Subcutaneous abdominal adipose tissue (tissue), 5 donors: ENCODE measurements around the gene IL6.
A peak's percentile ranks its signal among the peaks of the same experiment; 100 is the strongest.

Source experiments
- H3K27ac ChIP-seq: one replicate; pipeline ENCODE4 v1.7.0; 2013; ENCODE audit warnings: low read depth, mild to moderate bottlenecking, inconsistent platforms, low read length, moderate library complexity
- H3K27me3 ChIP-seq, 5 donors: one replicate each; pipeline ENCODE4 v1.7.0; 2013; ENCODE audit warnings: low read length in 5 of 5, inconsistent platforms in 1 of 5; ENCODE audit not compliant: control insufficient read depth in 5 of 5, insufficient read depth in 4 of 5
- H3K36me3 ChIP-seq, 5 donors: one replicate each; pipeline ENCODE4 v1.7.0; 2013; ENCODE audit warnings: low read length in 5 of 5; ENCODE audit not compliant: control insufficient read depth in 5 of 5, insufficient read depth in 5 of 5
- H3K4me1 ChIP-seq, 5 donors: one replicate each; pipeline ENCODE4 v1.7.0; 2013; ENCODE audit warnings: low read length in 5 of 5, mild to moderate bottlenecking in 3 of 5, moderate library complexity in 1 of 5; ENCODE audit not compliant: control insufficient read depth in 5 of 5, insufficient read depth in 5 of 5
- H3K4me3 ChIP-seq, 5 donors: one replicate each; pipeline ENCODE4 v1.7.0; 2013; ENCODE audit warnings: low read length in 5 of 5, low read depth in 1 of 5
- H3K9ac ChIP-seq, 5 donors: one replicate each; pipeline ENCODE4 v1.7.0; 2013; ENCODE audit warnings: low read length in 5 of 5, mild to moderate bottlenecking in 4 of 5, moderate library complexity in 3 of 5
- H3K9me3 ChIP-seq, 5 donors: one replicate each; pipeline ENCODE4 v1.7.0; 2013; ENCODE audit warnings: low read length in 5 of 5; ENCODE audit not compliant: control insufficient read depth in 5 of 5
- donor health status: healthy.
- donor health status: healthy.
- donor health status: healthy.
- donor health status: healthy.
- donor health status: healthy.

IL6 gene

DNA sequence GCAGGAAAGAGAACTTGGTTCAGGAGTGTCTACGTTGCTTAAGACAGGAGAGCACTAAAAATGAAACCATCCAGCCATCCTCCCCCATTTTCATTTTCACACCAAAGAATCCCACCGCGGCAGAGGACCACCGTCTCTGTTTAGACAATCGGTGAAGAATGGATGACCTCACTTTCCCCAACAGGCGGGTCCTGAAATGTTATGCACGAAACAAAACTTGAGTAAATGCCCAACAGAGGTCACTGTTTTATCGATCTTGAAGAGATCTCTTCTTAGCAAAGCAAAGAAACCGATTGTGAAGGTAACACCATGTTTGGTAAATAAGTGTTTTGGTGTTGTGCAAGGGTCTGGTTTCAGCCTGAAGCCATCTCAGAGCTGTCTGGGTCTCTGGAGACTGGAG is 1.4 kb upstream of the IL6 start:
- H3K4me3 ChIP-seq: peak overlapping the region in 1 of 5 donors; percentile 64
- no peaks in the 10 kb centered on the region for H3K27me3 ChIP-seq
- no peaks in the 10 kb centered on the region for H3K9me3 ChIP-seq
- peaks cover 17 to 64% (median 56%) of the 10 kb centered on the region in 5 donors for H3K4me1 ChIP-seq
- H3K9ac ChIP-seq: peak overlapping the region in 1 of 5 donors; percentile 0
- H3K36me3 ChIP-seq: peaks cover 0 to 3% (median 0%) of the 10 kb centered on the region in 5 donors
- no peak overlapping the region for H3K27ac ChIP-seq

DNA sequence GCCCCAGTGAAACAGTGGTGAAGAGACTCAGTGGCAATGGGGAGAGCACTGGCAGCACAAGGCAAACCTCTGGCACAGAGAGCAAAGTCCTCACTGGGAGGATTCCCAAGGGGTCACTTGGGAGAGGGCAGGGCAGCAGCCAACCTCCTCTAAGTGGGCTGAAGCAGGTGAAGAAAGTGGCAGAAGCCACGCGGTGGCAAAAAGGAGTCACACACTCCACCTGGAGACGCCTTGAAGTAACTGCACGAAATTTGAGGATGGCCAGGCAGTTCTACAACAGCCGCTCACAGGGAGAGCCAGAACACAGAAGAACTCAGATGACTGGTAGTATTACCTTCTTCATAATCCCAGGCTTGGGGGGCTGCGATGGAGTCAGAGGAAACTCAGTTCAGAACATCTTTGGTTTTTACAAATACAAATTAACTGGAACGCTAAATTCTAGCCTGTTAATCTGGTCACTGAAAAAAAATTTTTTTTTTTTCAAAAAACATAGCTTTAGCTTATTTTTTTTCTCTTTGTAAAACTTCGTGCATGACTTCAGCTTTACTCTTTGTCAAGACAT is 574 bp upstream of the IL6 start:
- Histone ChIP-seq H3K9me3 (no peaks in the 10 kb centered on the region), H3K4me3 (peak overlapping the region in 4 of 5 donors; percentile 23 to 69 (median 54)), H3K27me3 (no peaks in the 10 kb centered on the region), H3K4me1 (peaks cover 13 to 63% (median 53%) of the 10 kb centered on the region in 5 donors), H3K27ac (peak overlapping the region; percentile 68), H3K9ac (peak overlapping the region in 3 of 5 donors; percentile 0 to 56 (median 16)), H3K36me3 (peaks cover 0 to 3% (median 0%) of the 10 kb centered on the region in 5 donors)

DNA sequence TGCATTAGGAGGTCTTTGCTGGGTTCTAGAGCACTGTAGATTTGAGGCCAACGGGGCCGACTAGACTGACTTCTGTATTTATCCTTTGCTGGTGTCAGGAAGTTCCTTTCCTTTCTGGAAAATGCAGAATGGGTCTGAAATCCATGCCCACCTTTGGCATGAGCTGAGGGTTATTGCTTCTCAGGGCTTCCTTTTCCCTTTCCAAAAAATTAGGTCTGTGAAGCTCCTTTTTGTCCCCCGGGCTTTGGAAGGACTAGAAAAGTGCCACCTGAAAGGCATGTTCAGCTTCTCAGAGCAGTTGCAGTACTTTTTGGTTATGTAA is 675 bp downstream of the IL6 start:
- H3K4me3 ChIP-seq: peak overlapping the region; percentile 45 to 69 (median 63)
- H3K36me3 ChIP-seq: peaks cover 0 to 3% (median 0%) of the 10 kb centered on the region in 5 donors
- peaks cover 11 to 52% (median 42%) of the 10 kb centered on the region in 5 donors for H3K4me1 ChIP-seq
- H3K27ac ChIP-seq: peak overlapping the region; percentile 70
- H3K9ac ChIP-seq: peak overlapping the region in 4 of 5 donors; percentile 18 to 78 (median 62)
- no peaks in the 10 kb centered on the region for H3K9me3 ChIP-seq
- no peaks in the 10 kb centered on the region for H3K27me3 ChIP-seq

DNA sequence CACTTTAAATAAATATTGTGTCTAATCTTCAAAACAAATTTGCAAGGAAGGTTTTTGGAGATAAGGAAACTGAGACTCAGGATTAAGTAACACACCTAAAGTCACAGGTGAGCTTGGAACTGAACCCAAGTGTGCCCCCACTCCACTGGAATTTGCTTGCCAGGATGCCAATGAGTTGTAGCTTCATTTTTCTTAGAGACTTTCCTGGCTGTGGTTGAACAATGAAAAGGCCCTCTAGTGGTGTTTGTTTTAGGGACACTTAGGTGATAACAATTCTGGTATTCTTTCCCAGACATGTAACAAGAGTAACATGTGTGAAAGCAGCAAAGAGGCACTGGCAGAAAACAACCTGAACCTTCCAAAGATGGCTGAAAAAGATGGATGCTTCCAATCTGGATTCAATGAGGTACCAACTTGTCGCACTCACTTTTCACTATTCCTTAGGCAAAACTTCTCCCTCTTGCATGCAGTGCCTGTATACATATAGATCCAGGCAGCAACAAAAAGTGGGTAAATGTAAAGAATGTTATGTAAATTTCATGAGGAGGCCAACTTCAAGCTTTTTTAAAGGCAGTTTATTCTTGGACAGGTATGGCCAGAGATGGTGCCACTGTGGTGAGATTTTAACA is 1.5 kb downstream of the IL6 start:
- Histone ChIP-seq H3K4me1 (peaks cover 9 to 43% (median 34%) of the 10 kb centered on the region in 5 donors), H3K27me3 (no peaks in the 10 kb centered on the region), H3K36me3 (peaks cover 0 to 3% (median 0%) of the 10 kb centered on the region in 5 donors), H3K9me3 (no peaks in the 10 kb centered on the region), H3K9ac (peak overlapping the region in 1 of 5 donors; percentile 18), H3K4me3 (peak overlapping the region in 4 of 5 donors; percentile 8 to 69 (median 54)), H3K27ac (no peak overlapping the region)

DNA sequence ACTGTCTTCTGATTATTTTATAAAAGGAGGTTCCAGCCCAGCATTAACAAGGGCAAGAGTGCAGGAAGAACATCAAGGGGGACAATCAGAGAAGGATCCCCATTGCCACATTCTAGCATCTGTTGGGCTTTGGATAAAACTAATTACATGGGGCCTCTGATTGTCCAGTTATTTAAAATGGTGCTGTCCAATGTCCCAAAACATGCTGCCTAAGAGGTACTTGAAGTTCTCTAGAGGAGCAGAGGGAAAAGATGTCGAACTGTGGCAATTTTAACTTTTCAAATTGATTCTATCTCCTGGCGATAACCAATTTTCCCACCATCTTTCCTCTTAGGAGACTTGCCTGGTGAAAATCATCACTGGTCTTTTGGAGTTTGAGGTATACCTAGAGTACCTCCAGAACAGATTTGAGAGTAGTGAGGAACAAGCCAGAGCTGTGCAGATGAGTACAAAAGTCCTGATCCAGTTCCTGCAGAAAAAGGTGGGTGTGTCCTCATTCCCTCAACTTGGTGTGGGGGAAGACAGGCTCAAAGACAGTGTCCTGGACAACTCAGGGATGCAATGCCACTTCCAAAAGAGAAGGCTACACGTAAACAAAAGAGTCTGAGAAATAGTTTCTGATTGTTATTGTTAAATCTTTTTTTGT is 2.3 kb downstream of the IL6 start:
- Histone ChIP-seq H3K27ac (no peak overlapping the region), H3K9ac (no peak overlapping the region), H3K4me3 (peak overlapping the region in 1 of 5 donors; percentile 45), H3K27me3 (no peaks in the 10 kb centered on the region), H3K9me3 (no peaks in the 10 kb centered on the region), H3K36me3 (peaks cover 0 to 3% (median 0%) of the 10 kb centered on the region in 5 donors), H3K4me1 (peaks cover 5 to 35% (median 30%) of the 10 kb centered on the region in 5 donors)

DNA sequence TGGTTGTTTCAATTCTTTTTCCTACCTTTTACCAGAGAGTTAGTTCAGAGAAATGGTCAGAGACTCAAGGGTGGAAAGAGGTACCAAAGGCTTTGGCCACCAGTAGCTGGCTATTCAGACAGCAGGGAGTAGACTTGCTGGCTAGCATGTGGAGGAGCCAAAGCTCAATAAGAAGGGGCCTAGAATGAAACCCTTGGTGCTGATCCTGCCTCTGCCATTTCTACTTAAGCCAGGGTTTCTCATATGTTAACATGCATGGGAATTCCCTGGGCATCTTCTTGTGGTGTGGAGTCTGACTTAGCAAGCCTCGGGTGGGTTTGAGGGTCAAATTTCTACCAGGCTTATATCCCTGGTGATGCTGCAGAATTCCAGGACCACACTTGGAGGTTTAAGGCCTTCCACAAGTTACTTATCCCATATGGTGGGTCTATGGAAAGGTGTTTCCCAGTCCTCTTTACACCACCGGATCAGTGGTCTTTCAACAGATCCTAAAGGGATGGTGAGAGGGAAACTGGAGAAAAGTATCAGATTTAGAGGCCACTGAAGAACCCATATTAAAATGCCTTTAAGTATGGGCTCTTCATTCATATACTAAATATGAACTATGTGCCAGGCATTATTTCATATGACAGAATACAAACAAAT is 3.2 kb downstream of the IL6 start:
- Histone ChIP-seq H3K9me3 (no peaks in the 10 kb centered on the region), H3K27ac (no peak overlapping the region), H3K4me3 (no peak overlapping the region), H3K27me3 (no peaks in the 10 kb centered on the region), H3K9ac (no peak overlapping the region), H3K36me3 (peaks cover 0 to 3% (median 0%) of the 10 kb centered on the region in 5 donors), H3K4me1 (peaks cover 5 to 33% (median 27%) of the 10 kb centered on the region in 5 donors)

DNA sequence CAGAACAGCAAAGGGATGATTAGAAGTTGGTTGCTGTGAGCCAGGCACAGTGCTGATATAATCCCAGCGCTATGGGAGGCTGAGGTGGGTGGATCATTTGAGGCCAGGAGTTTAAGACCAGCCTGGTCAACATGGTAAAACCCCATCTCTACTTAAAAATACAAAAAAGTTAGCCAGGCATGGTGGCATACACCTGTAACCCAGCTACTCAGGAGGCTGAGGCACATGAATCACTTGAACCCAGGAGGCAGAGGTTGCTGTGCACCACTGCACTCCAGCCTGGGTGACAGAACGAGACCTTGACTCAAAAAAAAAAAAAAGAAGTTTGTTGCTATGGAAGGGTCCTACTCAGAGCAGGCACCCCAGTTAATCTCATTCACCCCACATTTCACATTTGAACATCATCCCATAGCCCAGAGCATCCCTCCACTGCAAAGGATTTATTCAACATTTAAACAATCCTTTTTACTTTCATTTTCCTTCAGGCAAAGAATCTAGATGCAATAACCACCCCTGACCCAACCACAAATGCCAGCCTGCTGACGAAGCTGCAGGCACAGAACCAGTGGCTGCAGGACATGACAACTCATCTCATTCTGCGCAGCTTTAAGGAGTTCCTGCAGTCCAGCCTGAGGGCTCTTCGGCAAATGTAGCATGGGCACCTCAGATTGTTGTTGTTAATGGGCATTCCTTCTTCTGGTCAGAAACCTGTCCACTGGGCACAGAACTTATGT is 4.1 kb downstream of the IL6 start:
- Histone ChIP-seq H3K4me1 (peaks cover 4 to 24% (median 22%) of the 10 kb centered on the region in 5 donors), H3K9ac (no peak overlapping the region), H3K27ac (no peak overlapping the region), H3K36me3 (peaks cover 0 to 3% (median 0%) of the 10 kb centered on the region in 5 donors), H3K27me3 (no peaks in the 10 kb centered on the region), H3K4me3 (peak overlapping the region in 1 of 5 donors; percentile 31), H3K9me3 (no peaks in the 10 kb centered on the region)

DNA sequence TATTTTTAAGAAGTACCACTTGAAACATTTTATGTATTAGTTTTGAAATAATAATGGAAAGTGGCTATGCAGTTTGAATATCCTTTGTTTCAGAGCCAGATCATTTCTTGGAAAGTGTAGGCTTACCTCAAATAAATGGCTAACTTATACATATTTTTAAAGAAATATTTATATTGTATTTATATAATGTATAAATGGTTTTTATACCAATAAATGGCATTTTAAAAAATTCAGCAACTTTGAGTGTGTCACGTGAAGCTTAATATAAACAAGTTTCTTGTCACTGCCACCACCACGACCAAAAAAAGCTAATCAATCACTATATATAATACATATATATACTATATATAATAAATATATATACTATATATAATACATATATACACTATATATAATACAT is 4.8 kb downstream of the IL6 start:
- Histone ChIP-seq H3K36me3 (peaks cover 0 to 3% (median 0%) of the 10 kb centered on the region in 5 donors), H3K4me3 (no peak overlapping the region), H3K9me3 (peaks cover 0 to 6% (median 0%) of the 10 kb centered on the region in 5 donors), H3K27ac (no peak overlapping the region), H3K9ac (no peak overlapping the region), H3K4me1 (peaks cover 0 to 18% (median 16%) of the 10 kb centered on the region in 5 donors), H3K27me3 (no peaks in the 10 kb centered on the region)

DNA sequence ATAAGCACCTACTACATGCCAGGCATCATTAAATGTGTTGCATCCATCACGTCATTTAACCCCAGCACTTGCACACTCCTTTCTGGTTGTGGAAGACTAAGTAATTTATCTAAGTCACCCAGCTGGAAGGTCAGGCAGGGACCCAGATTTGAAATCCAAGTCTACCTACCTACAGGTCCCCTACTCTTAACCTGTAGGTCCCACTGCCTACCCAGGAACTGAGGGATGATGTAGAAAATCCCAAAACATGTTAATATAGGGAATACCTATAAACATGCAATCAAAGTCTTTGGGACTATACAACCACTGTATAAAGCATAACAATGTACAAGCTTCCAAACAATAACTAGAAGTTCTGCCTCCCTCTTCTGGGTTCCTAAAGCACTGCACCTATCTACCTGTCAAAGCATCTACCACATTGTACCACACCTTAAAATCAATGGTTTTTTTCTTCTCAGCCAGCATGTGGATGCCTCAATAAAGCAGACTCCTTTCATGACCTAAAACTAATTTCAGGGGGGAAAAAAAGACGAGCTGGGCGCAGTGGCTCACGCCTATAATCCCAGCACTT is 5.6 kb downstream of the IL6 start:
- Histone ChIP-seq H3K4me1 (peaks cover 0 to 11% (median 8%) of the 10 kb centered on the region in 5 donors), H3K27ac (no peak overlapping the region), H3K4me3 (no peak overlapping the region), H3K36me3 (peaks cover 0 to 3% (median 0%) of the 10 kb centered on the region in 5 donors), H3K9me3 (peaks cover 0 to 6% (median 0%) of the 10 kb centered on the region in 5 donors), H3K9ac (no peak overlapping the region), H3K27me3 (no peaks in the 10 kb centered on the region)
